Sigmoid colon (tissue), 4 donors: ENCODE measurements around the gene ZWINT.

Experiments used
- CTCF ChIP-seq, 4 experiments: fragments of 450-650 bp in 3 of 4; fragments of 200-600 bp in 1 of 4; IDR thresholded peaks; one replicate each; pipeline ENCODE4 v1.5.1; 2016 to 2019; ENCODE audit warnings: antibody characterized with exemption in 4 of 4, mild to moderate bottlenecking in 3 of 4, moderate library complexity in 2 of 4
- EP300 ChIP-seq, 4 donors: sonication (generic); formaldehyde crosslinking; IDR thresholded peaks; one replicate each; pipeline ENCODE4 v1.6.1; 2017; ENCODE audit warnings: antibody characterized with exemption in 4 of 4
- POLR2A ChIP-seq, 2 donors: fragments of 450-650 bp; IDR thresholded peaks; one replicate each; pipeline ENCODE4 v1.6.1; 2016; ENCODE audit warnings: antibody characterized with exemption in 2 of 2, mild to moderate bottlenecking in 2 of 2, moderate library complexity in 2 of 2

DNA sequence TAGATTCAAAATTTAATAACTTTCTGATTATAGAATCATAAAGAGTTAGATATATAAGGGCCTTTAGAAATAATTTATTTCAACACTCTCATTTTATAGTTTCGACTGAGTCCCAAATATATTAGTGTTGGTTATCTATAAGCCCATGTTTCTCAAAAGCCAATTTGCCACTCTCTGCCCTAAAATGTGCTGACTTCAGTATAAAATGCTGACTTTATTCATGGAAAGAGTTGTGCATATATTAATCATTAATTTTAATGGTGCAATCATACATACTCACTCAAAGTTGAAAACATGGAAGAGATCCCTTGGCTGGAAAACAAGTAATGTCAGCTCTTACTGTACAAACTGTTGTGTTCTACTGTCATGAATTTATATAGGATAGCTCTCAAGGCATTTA, 19.4 kb downstream of the ZWINT start:
- no peak for TF ChIP-seq CTCF (IDR thresholded peaks at IDR 0.05)
- no peak for TF ChIP-seq EP300 (IDR thresholded peaks at IDR 0.05)
- TF ChIP-seq POLR2A (IDR thresholded peaks at IDR 0.05): no peak
